BE2C (cell line): ENCODE results near the gene C6orf62.

ENCODE experiments used
- DNase-seq: peaks from one replicate; pipeline ENCODE4 v3.0.0-alpha.2; 2020
- H3K27me3 ChIP-seq: fragments of 250-450 bp; sonication (Bioruptor Pico); 2 replicates; pipeline ENCODE4 v1.5.1; 2020; ENCODE audit warnings: mild to moderate bottlenecking
- H3K36me3 ChIP-seq: fragments of 250-450 bp; sonication (Bioruptor Pico); 2 replicates; pipeline ENCODE4 v1.5.1; 2020; ENCODE audit warnings: mild to moderate bottlenecking
- H3K4me1 ChIP-seq: fragments of 250-450 bp; sonication (Bioruptor Pico); 2 replicates; pipeline ENCODE4 v1.5.1; 2020
- H3K4me3 ChIP-seq: 2 replicates; pipeline ENCODE4 v1.5.1; 2011; ENCODE audit warnings: low read depth, low read length
- H3K9me3 ChIP-seq: fragments of 250-450 bp; sonication (Bioruptor Pico); 2 replicates; pipeline ENCODE4 v1.5.1; 2020
- TF ChIP-seq, protein P1 (sequence below): IDR thresholded peaks from 2 replicates; pipeline ENCODE4 v1.5.1; 2012; ENCODE audit warnings: mild to moderate bottlenecking, low read depth, low read length

Gene C6orf62

DNA sequence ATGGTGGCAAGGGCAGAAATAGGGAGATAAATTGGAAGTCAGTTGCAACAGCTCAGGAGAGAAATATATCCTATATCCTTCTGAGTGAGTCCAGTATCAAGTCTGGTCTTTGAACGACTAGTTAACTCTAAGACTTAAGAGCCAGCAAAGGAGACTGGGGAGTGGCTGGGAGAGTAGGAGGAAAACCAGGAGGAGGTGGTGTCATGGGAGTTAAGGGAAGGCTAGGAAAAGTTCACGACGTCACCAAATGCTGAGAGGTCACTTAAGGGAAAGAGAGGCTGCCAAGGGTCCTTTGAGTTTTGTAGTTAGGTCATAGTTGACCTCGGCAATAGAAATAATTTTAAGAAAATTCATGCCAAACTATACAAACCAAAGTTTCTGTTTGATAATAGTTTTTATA, 27.0 kb downstream of the C6orf62 start:
- no peak for DNase-seq
- no peaks in the 10 kb centered on the region for H3K36me3 ChIP-seq
- H3K4me1 ChIP-seq, result no peaks in the 10 kb centered on the region
- H3K4me3 ChIP-seq, result no peak overlapping the region
- H3K9me3 ChIP-seq, result no peaks in the 10 kb centered on the region
- no peaks in the 10 kb centered on the region for H3K27me3 ChIP-seq
- TF ChIP-seq, protein P1, sequence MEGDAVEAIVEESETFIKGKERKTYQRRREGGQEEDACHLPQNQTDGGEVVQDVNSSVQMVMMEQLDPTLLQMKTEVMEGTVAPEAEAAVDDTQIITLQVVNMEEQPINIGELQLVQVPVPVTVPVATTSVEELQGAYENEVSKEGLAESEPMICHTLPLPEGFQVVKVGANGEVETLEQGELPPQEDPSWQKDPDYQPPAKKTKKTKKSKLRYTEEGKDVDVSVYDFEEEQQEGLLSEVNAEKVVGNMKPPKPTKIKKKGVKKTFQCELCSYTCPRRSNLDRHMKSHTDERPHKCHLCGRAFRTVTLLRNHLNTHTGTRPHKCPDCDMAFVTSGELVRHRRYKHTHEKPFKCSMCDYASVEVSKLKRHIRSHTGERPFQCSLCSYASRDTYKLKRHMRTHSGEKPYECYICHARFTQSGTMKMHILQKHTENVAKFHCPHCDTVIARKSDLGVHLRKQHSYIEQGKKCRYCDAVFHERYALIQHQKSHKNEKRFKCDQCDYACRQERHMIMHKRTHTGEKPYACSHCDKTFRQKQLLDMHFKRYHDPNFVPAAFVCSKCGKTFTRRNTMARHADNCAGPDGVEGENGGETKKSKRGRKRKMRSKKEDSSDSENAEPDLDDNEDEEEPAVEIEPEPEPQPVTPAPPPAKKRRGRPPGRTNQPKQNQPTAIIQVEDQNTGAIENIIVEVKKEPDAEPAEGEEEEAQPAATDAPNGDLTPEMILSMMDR, result no peak

DNA sequence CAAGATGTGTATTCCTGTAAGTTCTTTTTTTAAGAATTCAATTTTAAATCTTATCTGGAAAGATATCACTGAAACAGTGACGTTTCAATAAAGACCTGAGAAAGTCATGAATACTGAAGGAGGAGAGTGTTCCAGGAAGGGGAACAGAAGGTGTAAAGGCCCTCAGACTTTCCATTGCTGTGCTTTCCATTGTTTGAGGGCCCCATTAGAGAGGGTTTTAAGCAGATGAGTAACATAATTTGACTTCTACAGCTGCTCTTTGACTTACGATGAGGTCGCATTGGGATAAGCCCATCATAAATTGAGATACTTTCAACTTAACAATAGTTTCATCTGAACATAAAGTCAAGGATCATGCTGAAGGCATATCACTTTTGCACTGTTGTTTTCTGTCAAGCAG, 27.4 kb downstream of the C6orf62 start:
- TF ChIP-seq, protein P1, result no peak
- Histone ChIP-seq H3K9me3 (no peaks in the 10 kb centered on the region), H3K27me3 (no peaks in the 10 kb centered on the region), H3K36me3 (no peaks in the 10 kb centered on the region), H3K4me3 (no peak overlapping the region), H3K4me1 (no peaks in the 10 kb centered on the region)
- no peak for DNase-seq

DNA sequence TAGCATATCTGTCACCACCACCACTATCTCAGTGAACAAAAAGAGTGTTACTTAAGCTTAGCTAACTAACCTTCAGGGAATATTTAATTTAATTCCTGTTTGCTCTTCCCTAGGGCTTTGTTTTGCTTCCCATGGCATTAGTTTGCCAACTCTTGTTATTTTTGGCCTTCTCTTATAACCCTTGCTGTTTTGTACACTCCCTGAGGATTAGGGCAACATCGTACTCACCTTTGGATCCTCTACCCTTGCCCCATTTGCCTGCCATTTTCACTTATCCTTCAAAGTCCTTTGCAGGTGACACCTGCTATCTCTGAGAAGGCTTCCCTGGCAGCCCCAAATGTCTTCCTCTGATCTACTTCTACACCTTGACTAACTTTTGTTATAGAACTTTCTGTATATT, 28.4 kb downstream of the C6orf62 start:
- no peaks in the 10 kb centered on the region for H3K9me3 ChIP-seq
- TF ChIP-seq, protein P1, result no peak
- no peaks in the 10 kb centered on the region for H3K4me1 ChIP-seq
- no peaks in the 10 kb centered on the region for H3K27me3 ChIP-seq
- no peak for DNase-seq
- H3K36me3 ChIP-seq, result no peaks in the 10 kb centered on the region
- no peak overlapping the region for H3K4me3 ChIP-seq

DNA sequence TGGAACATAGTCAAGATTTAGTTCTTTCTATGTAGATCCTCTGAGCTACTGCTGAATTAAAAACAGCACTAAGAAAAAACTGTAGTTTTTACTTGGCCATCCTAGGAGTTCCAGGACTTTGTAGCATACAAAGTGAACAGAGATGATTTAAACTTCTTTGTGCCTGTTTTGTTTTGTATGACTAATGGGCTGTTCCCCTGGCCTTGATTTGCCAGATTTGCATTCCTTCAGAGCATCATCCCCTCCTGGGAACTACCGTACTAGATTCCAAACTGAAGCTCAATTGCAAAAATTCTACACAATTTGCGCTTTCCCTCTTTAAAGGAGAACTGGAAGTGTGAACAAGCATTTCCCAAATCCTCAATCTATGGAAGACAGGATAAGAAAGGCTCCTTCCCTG, 29.0 kb downstream of the C6orf62 start:
- Histone ChIP-seq H3K36me3 (no peaks in the 10 kb centered on the region), H3K4me1 (no peaks in the 10 kb centered on the region), H3K27me3 (no peaks in the 10 kb centered on the region), H3K9me3 (no peaks in the 10 kb centered on the region), H3K4me3 (no peak overlapping the region)
- DNase-seq, result no peak
- TF ChIP-seq, protein P1, result no peak

DNA sequence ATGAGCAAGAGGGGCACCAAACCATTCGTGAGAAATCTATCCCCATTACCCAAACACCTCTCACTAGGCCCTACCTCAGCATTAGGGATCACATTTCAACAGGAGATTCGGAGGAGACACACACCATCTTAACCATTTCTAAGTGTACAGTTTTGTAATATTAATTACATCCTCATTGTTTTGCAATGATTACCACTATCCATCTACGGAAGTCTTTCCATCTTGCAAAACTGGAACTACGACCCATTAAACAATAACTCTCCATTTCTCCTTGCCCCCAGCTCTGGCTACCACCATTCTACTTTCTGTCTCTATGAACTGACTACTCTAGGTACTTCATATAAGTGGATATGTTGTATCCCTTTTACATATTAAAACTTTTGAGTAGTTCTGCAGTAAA, 32.0 kb downstream of the C6orf62 start:
- TF ChIP-seq, protein P1, result no peak
- Histone ChIP-seq H3K27me3 (no peaks in the 10 kb centered on the region), H3K4me1 (no peaks in the 10 kb centered on the region), H3K4me3 (no peak overlapping the region), H3K9me3 (no peaks in the 10 kb centered on the region), H3K36me3 (no peaks in the 10 kb centered on the region)
- no peak for DNase-seq

DNA sequence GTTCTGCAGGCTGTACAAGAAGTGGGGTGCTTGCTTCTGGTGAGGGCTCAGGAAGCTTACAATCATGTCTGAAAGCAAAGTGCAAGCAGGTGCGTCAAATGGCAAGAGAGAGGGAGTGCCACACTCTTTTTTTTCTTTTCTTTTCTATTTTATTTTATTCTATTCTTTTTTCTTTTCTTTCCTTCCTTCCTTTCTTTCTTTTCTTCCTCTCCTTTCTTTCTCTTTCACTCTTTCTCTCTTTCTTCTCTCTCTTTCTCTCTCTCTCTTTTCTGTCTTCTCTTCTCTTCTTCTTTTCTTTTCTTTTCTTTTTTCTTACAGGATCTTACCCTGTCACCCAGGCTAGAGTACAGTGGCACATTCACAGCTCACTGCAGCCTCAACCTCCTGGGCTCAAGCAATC, 32.5 kb downstream of the C6orf62 start:
- Histone ChIP-seq H3K4me1 (no peaks in the 10 kb centered on the region), H3K27me3 (no peaks in the 10 kb centered on the region), H3K36me3 (no peaks in the 10 kb centered on the region), H3K4me3 (no peak overlapping the region), H3K9me3 (no peaks in the 10 kb centered on the region)
- TF ChIP-seq, protein P1, result no peak
- no peak for DNase-seq
